ENCODE data around the gene CRYL1. TPM values are rescaled to one million over a fixed set of nuclear protein-coding genes. Genes with fewer than 3 reads are reported as not detected.

CRYL1 gene
- total and polyA plus RNA-seq, 2 of the 4 experiments (the other 2 are of a cell fraction) = 11.7 to 16.4 TPM

GRCh38 chr13:20404488-20405222, 121.0 kb downstream of the CRYL1 start:
- no peak overlapping the region for H4K8ac ChIP-seq (ENCODE audit: low read depth in 2 of 2, low read length in 2 of 2)
- no peak overlapping the region for H2AFZ ChIP-seq (replicated peaks; ENCODE audit: low read length, poor library complexity)
- no peak overlapping the region for H2BK15ac ChIP-seq (ENCODE audit: low read depth, low read length)
- H2BK5ac ChIP-seq (ENCODE audit: low read depth, low read length, poor library complexity, severe bottlenecking) = no peak overlapping the region
- no peak overlapping the region for H2BK120ac ChIP-seq (ENCODE audit: low read depth, low read length)
- no peak overlapping the region for H3K23ac ChIP-seq (ENCODE audit: low read depth, low read length)
- no peak overlapping the region for H4K5ac ChIP-seq (ENCODE audit: low read depth, low read length)
- H3K79me1 ChIP-seq (ENCODE audit: low read depth in 1 of 2, low read length in 2 of 2) = no peaks in the 10 kb centered on the region
- no peaks in the 10 kb centered on the region; the same call in 1 of the 2 replicates for H3K9me1 ChIP-seq (ENCODE audit: insufficient read depth, low read length)
- no peak overlapping the region for H2BK20ac ChIP-seq (ENCODE audit: low read depth, low read length)
- H3K4me2 ChIP-seq (ENCODE audit: low read depth, low read length) = no peak overlapping the region
- no peak overlapping the region for H2AK5ac ChIP-seq (ENCODE audit: low read depth, low read length)
- DNase-seq (no peak), ATAC-seq (ENCODE audit: low read depth) (no peak)
- BruUV-seq (replicated peaks) = no TSS peak
- 97% methylated on average over 6 of the region's 13 CpGs; no CpG with 5 or more reads in 1 of the 2 experiments for WGBS, 2 experiments (ENCODE audit: extremely low coverage in 2 of 2, insufficient read length in 1 of 2)
- dilution Hi-C loops (cut with HindIII; ENCODE audit: low sequenced_read_pairs, unreplicated experiment) = no loop called here
- no peaks in the 10 kb centered on the region for H3K36me3 ChIP-seq (ENCODE audit: control insufficient read depth, insufficient read depth, low read length)
- no peak for TF ChIP-seq MAFK (IDR thresholded peaks at IDR 0.05; ENCODE audit: low read depth, low read length)
- TF ChIP-seq RAD21 (IDR thresholded peaks at IDR 0.05; ENCODE audit: low read length) = no peak
- TF ChIP-seq ELK1 (IDR thresholded peaks at IDR 0.05; ENCODE audit: borderline replicate concordance, low read depth, low read length) = no peak
- H2AK9ac ChIP-seq (replicated peaks; ENCODE audit: low read depth, low read length, poor library complexity) = no peak overlapping the region
- H3K27ac ChIP-seq (ENCODE audit: insufficient read depth, low read length) = no peak overlapping the region
- ChIA-PET POLR2A (ENCODE audit: unreplicated experiment) (no interaction called here), CTCF (no interaction called here)
- H3K18ac ChIP-seq (ENCODE audit: low read depth, low read length) = no peak overlapping the region
- H3K9me3 ChIP-seq (ENCODE audit: control insufficient read depth, insufficient read depth, low read length) = no peaks in the 10 kb centered on the region
- H4K20me1 ChIP-seq (ENCODE audit: insufficient read depth, low read length) = no peaks in the 10 kb centered on the region
- no peak overlapping the region for H3K56ac ChIP-seq (ENCODE audit: extremely low read depth, insufficient read depth, low read length)
- no peak overlapping the region for H3K9ac ChIP-seq (ENCODE audit: low read depth, low read length)
- in situ Hi-C loops (cut with MboI; ENCODE audit: low sequenced_read_pairs) = no loop called here
- peaks cover 3% of the 10 kb centered on the region; the same call in 1 of the 2 replicates for H3K4me1 ChIP-seq (ENCODE audit: control insufficient read depth, insufficient read depth, low read length)
- intact Hi-C loops (cut with micrococcal nuclease) = no loop called here
- H3K4ac ChIP-seq (ENCODE audit: low read depth, low read length) = no peak overlapping the region
- peaks cover 9% of the 10 kb centered on the region for H3K27me3 ChIP-seq (ENCODE audit: control insufficient read depth, insufficient read depth, low read length)
- no peak overlapping the region for H3K14ac ChIP-seq (replicated peaks; ENCODE audit: low read depth, low read length)
- no peak overlapping the region for H4K91ac ChIP-seq (ENCODE audit: insufficient read depth, low read depth, low read length)
- no peak overlapping the region for H3K4me3 ChIP-seq (ENCODE audit: insufficient read depth, low read depth, low read length)
